M059J (cell line): ENCODE results near the gene UBALD1. TPM values are rescaled to one million over a fixed set of nuclear protein-coding genes. Genes with fewer than 3 reads are reported as not detected.

Experiments used
- DNase-seq: peaks from one replicate; pipeline ENCODE4 v3.0.0-alpha.2; 2012; ENCODE audit warnings: low read depth
- total RNA-seq: library from RNA; depleted of rRNA; stranded (reverse); fragments of >200 nt; shearing (Covaris generic); gene quantifications from 2 replicates; pipeline ENCODE4 v1.2.3, GENCODE V29; 2014

UBALD1 gene
- total RNA-seq, 1 experiment from 2014 or later, result 8.4 TPM

GRCh38 chr16:4616047-4616811 lies 1.5 kb upstream of the UBALD1 start:
- DNase-seq, result peak; percentile 100

- DNase-seq, result no peak
Measured at GRCh38 chr16:4615384-4616046, 827 bp upstream of the UBALD1 start.

- peak; percentile 31 for DNase-seq
Measured at GRCh38 chr16:4613636-4614570, 785 bp downstream of the UBALD1 start.

- no peak for DNase-seq
Measured at GRCh38 chr16:4612977-4613635, 1.6 kb downstream of the UBALD1 start.

GRCh38 chr16:4612474-4612931 lies 2.2 kb downstream of the UBALD1 start:
- DNase-seq, result no peak

GRCh38 chr16:4611337-4612021 lies 3.2 kb downstream of the UBALD1 start:
- DNase-seq, result no peak

GRCh38 chr16:4610011-4611005 lies 4.4 kb downstream of the UBALD1 start:
- DNase-seq, result no peak

- DNase-seq, result no peak
Measured at GRCh38 chr16:4609200-4610010, 5.3 kb downstream of the UBALD1 start.

GRCh38 chr16:4608704-4608980 lies 6.0 kb downstream of the UBALD1 start:
- DNase-seq, result no peak

GRCh38 chr16:4607841-4608703 lies 6.6 kb downstream of the UBALD1 start:
- no peak for DNase-seq

- DNase-seq, result no peak
Measured at GRCh38 chr16:4606354-4606753, 8.3 kb downstream of the UBALD1 start.

GRCh38 chr16:4604401-4604800 lies 10.3 kb downstream of the UBALD1 start:
- no peak for DNase-seq

GRCh38 chr16:4603624-4604170 lies 11.0 kb downstream of the UBALD1 start:
- no peak for DNase-seq

- no peak for DNase-seq
Measured at GRCh38 chr16:4602331-4602730, 12.4 kb downstream of the UBALD1 start.

GRCh38 chr16:4601864-4602186 lies 12.9 kb downstream of the UBALD1 start:
- no peak for DNase-seq

- peak; percentile 22 for DNase-seq
Measured at GRCh38 chr16:4601036-4601863, 13.4 kb downstream of the UBALD1 start.

- no peak for DNase-seq
Measured at GRCh38 chr16:4599545-4599944, 15.1 kb downstream of the UBALD1 start.
